ENCODE measurements around the gene GNG4. TPM values are rescaled to one million over a fixed set of nuclear protein-coding genes. Genes with fewer than 3 reads are reported as not detected.
A peak's percentile ranks its signal among the peaks of the same experiment; 100 is the strongest.

Gene GNG4
- total and polyA plus RNA-seq, 4 donors: 0.11 to 0.57 (median 0.21) TPM; not detected in 1

DNA sequence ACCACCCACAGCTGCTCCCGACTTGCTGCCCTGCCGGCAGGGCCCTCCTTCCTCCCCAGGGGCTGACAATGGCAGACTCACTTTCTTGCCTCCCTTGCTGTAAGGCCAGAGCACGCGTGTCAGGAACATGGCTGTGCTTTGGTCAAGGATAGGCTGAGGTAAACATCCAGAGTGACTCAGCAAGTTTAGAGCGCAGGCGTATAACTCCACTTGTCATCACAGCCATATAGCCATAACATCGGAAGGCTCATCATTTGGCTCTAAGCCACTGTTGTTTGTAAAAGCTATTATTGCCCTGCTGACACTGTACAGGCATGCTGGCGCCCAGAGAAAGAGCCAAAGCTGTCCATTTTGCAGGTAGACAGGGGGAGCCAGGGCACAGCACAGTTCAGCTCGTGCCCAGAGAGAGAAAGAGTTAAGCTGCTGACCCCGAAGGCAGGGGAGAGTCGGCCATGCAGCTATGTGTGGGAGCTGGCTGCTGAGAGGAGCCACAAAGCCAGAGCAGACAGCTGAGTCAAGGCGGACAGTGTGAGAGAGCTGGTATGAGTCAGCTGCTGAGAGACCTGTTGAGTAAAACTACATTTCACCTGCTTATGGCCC lies 60.6 kb downstream of the GNG4 start:
- H3K27me3 ChIP-seq (ENCODE audit: control insufficient read depth in 3 of 3, insufficient read depth in 3 of 3, low read length in 2 of 3): no peaks in the 10 kb centered on the region
- no peaks in the 10 kb centered on the region for H3K4me1 ChIP-seq (ENCODE audit: control insufficient read depth in 5 of 5, insufficient read depth in 5 of 5, low read length in 5 of 5)
- H3K4me3 ChIP-seq: no peak overlapping the region
- peak in 1 of 3 donors; percentile 6 for DNase-seq
- no peak overlapping the region for H3K27ac ChIP-seq (ENCODE audit: low read depth in 1 of 2, low read length in 1 of 2)
- no peak overlapping the region for H3K9ac ChIP-seq (ENCODE audit: insufficient read depth in 1 of 2, low read length in 2 of 2)
- 85 to 88% methylated on average over 12 of the region's 12 CpGs for WGBS, 2 donors
- peaks cover 0 to 7% (median 2%) of the 10 kb centered on the region in 4 donors for H3K9me3 ChIP-seq (ENCODE audit: control insufficient read depth in 4 of 4, insufficient read depth in 3 of 4, low read length in 3 of 4)
- TF ChIP-seq, protein P1, sequence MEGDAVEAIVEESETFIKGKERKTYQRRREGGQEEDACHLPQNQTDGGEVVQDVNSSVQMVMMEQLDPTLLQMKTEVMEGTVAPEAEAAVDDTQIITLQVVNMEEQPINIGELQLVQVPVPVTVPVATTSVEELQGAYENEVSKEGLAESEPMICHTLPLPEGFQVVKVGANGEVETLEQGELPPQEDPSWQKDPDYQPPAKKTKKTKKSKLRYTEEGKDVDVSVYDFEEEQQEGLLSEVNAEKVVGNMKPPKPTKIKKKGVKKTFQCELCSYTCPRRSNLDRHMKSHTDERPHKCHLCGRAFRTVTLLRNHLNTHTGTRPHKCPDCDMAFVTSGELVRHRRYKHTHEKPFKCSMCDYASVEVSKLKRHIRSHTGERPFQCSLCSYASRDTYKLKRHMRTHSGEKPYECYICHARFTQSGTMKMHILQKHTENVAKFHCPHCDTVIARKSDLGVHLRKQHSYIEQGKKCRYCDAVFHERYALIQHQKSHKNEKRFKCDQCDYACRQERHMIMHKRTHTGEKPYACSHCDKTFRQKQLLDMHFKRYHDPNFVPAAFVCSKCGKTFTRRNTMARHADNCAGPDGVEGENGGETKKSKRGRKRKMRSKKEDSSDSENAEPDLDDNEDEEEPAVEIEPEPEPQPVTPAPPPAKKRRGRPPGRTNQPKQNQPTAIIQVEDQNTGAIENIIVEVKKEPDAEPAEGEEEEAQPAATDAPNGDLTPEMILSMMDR (IDR thresholded peaks at IDR 0.05; ENCODE audit: control extremely low read depth, extremely low read depth): no peak
- no peaks in the 10 kb centered on the region for H3K36me3 ChIP-seq (ENCODE audit: control insufficient read depth in 4 of 4, insufficient read depth in 4 of 4, low read length in 4 of 4)
- no peak for ATAC-seq (ENCODE audit: insufficient read depth, low FRiP score)

DNA sequence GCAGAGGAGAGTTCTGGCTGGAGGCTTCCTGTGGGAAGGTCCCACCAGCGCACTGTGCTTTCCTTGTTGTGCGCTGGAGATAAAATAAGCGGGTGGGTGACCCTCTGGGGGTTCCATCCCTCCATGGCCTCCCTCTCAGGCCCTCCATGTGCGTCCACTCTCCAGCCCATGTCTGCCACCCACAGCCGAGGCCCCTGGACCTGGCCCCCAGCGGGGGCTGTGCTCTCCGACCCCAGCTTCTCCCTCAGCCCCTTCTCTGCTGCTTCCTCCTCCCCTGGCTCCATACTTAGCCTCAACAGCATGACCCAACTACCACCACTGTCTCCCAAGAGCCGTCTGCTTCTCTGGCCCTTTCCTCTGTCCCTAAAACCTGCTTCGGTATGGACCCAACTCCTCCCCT lies 61.4 kb downstream of the GNG4 start:
- Histone ChIP-seq H3K4me1 (ENCODE audit: control insufficient read depth in 5 of 5, insufficient read depth in 5 of 5, low read length in 5 of 5) (no peaks in the 10 kb centered on the region), H3K4me3 (no peak overlapping the region), H3K36me3 (ENCODE audit: control insufficient read depth in 4 of 4, insufficient read depth in 4 of 4, low read length in 4 of 4) (no peaks in the 10 kb centered on the region), H3K27ac (ENCODE audit: low read depth in 1 of 2, low read length in 1 of 2) (no peak overlapping the region), H3K9ac (ENCODE audit: insufficient read depth in 1 of 2, low read length in 2 of 2) (no peak overlapping the region), H3K9me3 (ENCODE audit: control insufficient read depth in 4 of 4, insufficient read depth in 3 of 4, low read length in 3 of 4) (peaks cover 0 to 7% (median 2%) of the 10 kb centered on the region in 4 donors), H3K27me3 (ENCODE audit: control insufficient read depth in 3 of 3, insufficient read depth in 3 of 3, low read length in 2 of 3) (no peaks in the 10 kb centered on the region)
- DNase-seq (no peak), ATAC-seq (ENCODE audit: insufficient read depth, low FRiP score) (no peak)
- TF ChIP-seq, protein P1 (IDR thresholded peaks at IDR 0.05; ENCODE audit: control extremely low read depth, extremely low read depth): no peak
- WGBS, 2 donors: 85 to 93% methylated on average over 8 to 9 of the region's 9 CpGs

- Histone ChIP-seq H3K27ac (ENCODE audit: low read depth in 1 of 2, low read length in 1 of 2) (no peak overlapping the region), H3K9me3 (ENCODE audit: control insufficient read depth in 4 of 4, insufficient read depth in 3 of 4, low read length in 3 of 4) (peaks cover 0 to 7% (median 2%) of the 10 kb centered on the region in 4 donors), H3K36me3 (ENCODE audit: control insufficient read depth in 4 of 4, insufficient read depth in 4 of 4, low read length in 4 of 4) (no peaks in the 10 kb centered on the region), H3K4me1 (ENCODE audit: control insufficient read depth in 5 of 5, insufficient read depth in 5 of 5, low read length in 5 of 5) (no peaks in the 10 kb centered on the region), H3K4me3 (no peak overlapping the region), H3K9ac (ENCODE audit: insufficient read depth in 1 of 2, low read length in 2 of 2) (no peak overlapping the region), H3K27me3 (ENCODE audit: control insufficient read depth in 3 of 3, insufficient read depth in 3 of 3, low read length in 2 of 3) (no peaks in the 10 kb centered on the region)
- 87 to 96% methylated on average over 2 of the region's 2 CpGs for WGBS, 2 donors
- no peak for DNase-seq
- ATAC-seq (ENCODE audit: insufficient read depth, low FRiP score): no peak
- TF ChIP-seq, protein P1 (IDR thresholded peaks at IDR 0.05; ENCODE audit: control extremely low read depth, extremely low read depth): no peak
These were observed 62.6 kb downstream of the GNG4 start for GRCh38 chr1:235586992-235587391.

DNA sequence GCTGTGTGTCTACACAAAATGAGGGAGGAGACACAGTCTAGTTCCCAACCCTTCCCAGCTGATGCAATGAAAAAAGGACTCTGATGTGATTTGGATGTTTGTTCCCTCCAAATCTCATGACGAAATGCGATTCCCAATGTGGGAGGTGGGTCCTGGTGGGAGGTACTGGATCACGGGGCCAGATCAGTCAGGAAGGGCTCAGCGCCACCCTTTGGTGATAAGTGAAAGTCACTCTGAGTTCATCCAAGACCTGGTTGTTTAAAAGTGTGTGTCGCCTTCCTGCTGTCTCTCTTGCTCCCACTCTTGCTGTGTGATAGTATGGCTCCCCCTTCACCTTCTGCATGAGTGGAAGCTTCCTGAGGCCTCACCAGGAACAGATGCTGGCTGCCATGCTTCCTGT lies 63.2 kb downstream of the GNG4 start:
- WGBS, 2 donors: 82 to 89% methylated on average over 5 of the region's 5 CpGs
- H3K4me1 ChIP-seq (ENCODE audit: control insufficient read depth in 5 of 5, insufficient read depth in 5 of 5, low read length in 5 of 5): no peaks in the 10 kb centered on the region
- DNase-seq: no peak

More for the DNA sequence above, 63.2 kb downstream of the GNG4 start:
- TF ChIP-seq, protein P1 (IDR thresholded peaks at IDR 0.05; ENCODE audit: control extremely low read depth, extremely low read depth): no peak
- no peak overlapping the region for H3K27ac ChIP-seq (ENCODE audit: low read depth in 1 of 2, low read length in 1 of 2)
- no peak for ATAC-seq (ENCODE audit: insufficient read depth, low FRiP score)
- no peaks in the 10 kb centered on the region for H3K27me3 ChIP-seq (ENCODE audit: control insufficient read depth in 3 of 3, insufficient read depth in 3 of 3, low read length in 2 of 3)
- H3K36me3 ChIP-seq (ENCODE audit: control insufficient read depth in 4 of 4, insufficient read depth in 4 of 4, low read length in 4 of 4): no peaks in the 10 kb centered on the region
- H3K4me3 ChIP-seq: no peak overlapping the region
- no peak overlapping the region for H3K9ac ChIP-seq (ENCODE audit: insufficient read depth in 1 of 2, low read length in 2 of 2)
- peaks cover 0 to 7% (median 2%) of the 10 kb centered on the region in 4 donors for H3K9me3 ChIP-seq (ENCODE audit: control insufficient read depth in 4 of 4, insufficient read depth in 3 of 4, low read length in 3 of 4)

All from lung (tissue), 12 donors.